ENCODE data around the gene TRMT1.
"Not testable (repeated sequence)": the region's sequence is repeated elsewhere in the genome, so short reads cannot be mapped to it uniquely, and the experiment has no call there.

Gene TRMT1

GRCh38 chr19:13116282-13117175 is at the start of gene TRMT1:
Gene TRMT1 (minus strand): TSS chr19:13116740. CDS start chr19:13116399, 341 bp downstream.
- DNase-seq (ENCODE audit: low read depth), result peak; percentile 87

GRCh38 chr19:13166151-13166550 is 49.6 kb upstream of the TRMT1 start:
- DNase-seq (ENCODE audit: low read depth), result not testable (repeated sequence)

GRCh38 chr19:13165162-13165997 is 48.8 kb upstream of the TRMT1 start:
- no peak for DNase-seq (ENCODE audit: low read depth)

- DNase-seq (ENCODE audit: low read depth), result no peak
Observed at GRCh38 chr19:13164343-13165161, 48.0 kb upstream of the TRMT1 start.

- no peak for DNase-seq (ENCODE audit: low read depth)
Observed at GRCh38 chr19:13163609-13164342, 47.2 kb upstream of the TRMT1 start.

- peak; percentile 70 for DNase-seq (ENCODE audit: low read depth)
Observed at GRCh38 chr19:13162724-13163608, 46.4 kb upstream of the TRMT1 start.

GRCh38 chr19:13160557-13160956 is 44.0 kb upstream of the TRMT1 start:
- DNase-seq (ENCODE audit: low read depth), result no peak

GRCh38 chr19:13159713-13160112 is 43.2 kb upstream of the TRMT1 start:
- DNase-seq (ENCODE audit: low read depth), result no peak

GRCh38 chr19:13155472-13156359 is 39.2 kb upstream of the TRMT1 start:
- no peak for DNase-seq (ENCODE audit: low read depth)

- DNase-seq (ENCODE audit: low read depth), result no peak
Observed at GRCh38 chr19:13154911-13155471, 38.5 kb upstream of the TRMT1 start.

GRCh38 chr19:13154241-13154778 is 37.8 kb upstream of the TRMT1 start:
- no peak for DNase-seq (ENCODE audit: low read depth)

GRCh38 chr19:13153569-13154240 is 37.2 kb upstream of the TRMT1 start:
- DNase-seq (ENCODE audit: low read depth), result no peak

- DNase-seq (ENCODE audit: low read depth), result peak; percentile 95
Observed at GRCh38 chr19:13152974-13153568, 36.5 kb upstream of the TRMT1 start.

GRCh38 chr19:13152356-13152973 is 35.9 kb upstream of the TRMT1 start:
- no peak for DNase-seq (ENCODE audit: low read depth)

- peak; percentile 85 for DNase-seq (ENCODE audit: low read depth)
Observed at GRCh38 chr19:13151605-13152355, 35.2 kb upstream of the TRMT1 start.

GRCh38 chr19:13150931-13151604 is 34.5 kb upstream of the TRMT1 start:
- no peak for DNase-seq (ENCODE audit: low read depth)
